ENCODE data around the gene CLPSL1.
"Not testable (repeated sequence)": the region's sequence is repeated elsewhere in the genome, so short reads cannot be mapped to it uniquely, and the experiment has no call there.

Gene CLPSL1

GRCh38 chr6:35780719-35781118 lies at the start of gene CLPSL1:
CLPSL1 (plus strand) TSS chr6:35781019; CDS start chr6:35781111, 92 bp downstream.
- DNase-seq (ENCODE audit: low spot score), result no peak

- DNase-seq (ENCODE audit: low spot score), result peak; percentile 95
These were observed 49.4 kb upstream of the CLPSL1 start for GRCh38 chr6:35731414-35731735.

GRCh38 chr6:35731736-35732532 lies 48.9 kb upstream of the CLPSL1 start:
- peak; percentile 95 for DNase-seq (ENCODE audit: low spot score)

GRCh38 chr6:35733633-35734032 lies 47.2 kb upstream of the CLPSL1 start:
- DNase-seq (ENCODE audit: low spot score), result no peak

- DNase-seq (ENCODE audit: low spot score), result not testable (repeated sequence)
These were observed 46.5 kb upstream of the CLPSL1 start for GRCh38 chr6:35734319-35734718.

GRCh38 chr6:35735452-35735851 lies 45.4 kb upstream of the CLPSL1 start:
- DNase-seq (ENCODE audit: low spot score), result no peak

- DNase-seq (ENCODE audit: low spot score), result no peak
These were observed 44.4 kb upstream of the CLPSL1 start for GRCh38 chr6:35736253-35736894.

GRCh38 chr6:35736982-35737412 lies 43.8 kb upstream of the CLPSL1 start, which contains the start of gene ARMC12:
ARMC12 (plus strand) TSS chr6:35737032; CDS start chr6:35737109, 77 bp downstream.
- DNase-seq (ENCODE audit: low spot score), result no peak

- no peak for DNase-seq (ENCODE audit: low spot score)
These were observed 43.2 kb upstream of the CLPSL1 start for GRCh38 chr6:35737413-35738211.

- DNase-seq (ENCODE audit: low spot score), result no peak
These were observed 40.9 kb upstream of the CLPSL1 start for GRCh38 chr6:35739645-35740524.

- DNase-seq (ENCODE audit: low spot score), result no peak
These were observed 38.0 kb upstream of the CLPSL1 start for GRCh38 chr6:35742842-35743241.

GRCh38 chr6:35745509-35745908 lies 35.3 kb upstream of the CLPSL1 start:
- DNase-seq (ENCODE audit: low spot score), result no peak

GRCh38 chr6:35746516-35746915 lies 34.3 kb upstream of the CLPSL1 start:
- no peak for DNase-seq (ENCODE audit: low spot score)

GRCh38 chr6:35747877-35748276 lies 32.9 kb upstream of the CLPSL1 start:
- no peak for DNase-seq (ENCODE audit: low spot score)

GRCh38 chr6:35750557-35750956 lies 30.3 kb upstream of the CLPSL1 start:
- no peak for DNase-seq (ENCODE audit: low spot score)

GRCh38 chr6:35751594-35751993 lies 29.2 kb upstream of the CLPSL1 start:
- no peak for DNase-seq (ENCODE audit: low spot score)

GRCh38 chr6:35752330-35752729 lies 28.5 kb upstream of the CLPSL1 start:
- DNase-seq (ENCODE audit: low spot score), result no peak

- DNase-seq (ENCODE audit: low spot score), result no peak
These were observed 26.2 kb upstream of the CLPSL1 start for GRCh38 chr6:35754452-35755277.

GRCh38 chr6:35755278-35755924 lies 25.4 kb upstream of the CLPSL1 start:
- no peak for DNase-seq (ENCODE audit: low spot score)

GRCh38 chr6:35757456-35758123 lies 23.2 kb upstream of the CLPSL1 start:
- DNase-seq (ENCODE audit: low spot score), result no peak
